Hepatocyte (in vitro differentiated cells): ENCODE results near the gene SEMA4G.

Experiments used
- EZH2 ChIP-seq: fragments of 200-600 bp; sonication (generic); IDR thresholded peaks from 2 replicates; pipeline ENCODE4 v1.6.1; 2016; ENCODE audit warnings: antibody characterized with exemption, mild to moderate bottlenecking, borderline replicate concordance
- TF ChIP-seq, protein P1 (sequence below): fragments of 200-600 bp; sonication (generic); IDR thresholded peaks from 2 replicates; pipeline ENCODE4 v1.5.1; 2016; ENCODE audit warnings: antibody characterized with exemption, mild to moderate bottlenecking; ENCODE audit not compliant: poor library complexity

DNA sequence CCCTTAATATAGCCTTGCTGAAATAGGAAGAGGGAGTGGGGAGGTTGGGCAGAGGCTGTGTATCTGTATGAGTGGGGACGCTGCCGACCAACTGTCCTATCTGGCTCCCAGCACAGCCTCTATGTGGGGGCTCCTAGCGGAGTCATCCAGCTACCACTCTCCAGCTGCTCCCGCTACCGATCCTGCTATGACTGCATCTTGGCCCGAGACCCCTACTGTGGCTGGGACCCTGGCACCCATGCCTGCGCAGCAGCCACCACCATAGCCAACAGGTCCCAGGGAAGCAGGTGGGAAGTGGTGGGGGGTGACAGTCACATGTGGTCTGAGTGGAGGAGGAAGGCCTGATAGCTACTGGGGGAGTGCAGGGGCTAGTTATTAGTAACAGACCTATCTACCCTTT is 11.4 kb downstream of the SEMA4G start:
- TF ChIP-seq, protein P1, sequence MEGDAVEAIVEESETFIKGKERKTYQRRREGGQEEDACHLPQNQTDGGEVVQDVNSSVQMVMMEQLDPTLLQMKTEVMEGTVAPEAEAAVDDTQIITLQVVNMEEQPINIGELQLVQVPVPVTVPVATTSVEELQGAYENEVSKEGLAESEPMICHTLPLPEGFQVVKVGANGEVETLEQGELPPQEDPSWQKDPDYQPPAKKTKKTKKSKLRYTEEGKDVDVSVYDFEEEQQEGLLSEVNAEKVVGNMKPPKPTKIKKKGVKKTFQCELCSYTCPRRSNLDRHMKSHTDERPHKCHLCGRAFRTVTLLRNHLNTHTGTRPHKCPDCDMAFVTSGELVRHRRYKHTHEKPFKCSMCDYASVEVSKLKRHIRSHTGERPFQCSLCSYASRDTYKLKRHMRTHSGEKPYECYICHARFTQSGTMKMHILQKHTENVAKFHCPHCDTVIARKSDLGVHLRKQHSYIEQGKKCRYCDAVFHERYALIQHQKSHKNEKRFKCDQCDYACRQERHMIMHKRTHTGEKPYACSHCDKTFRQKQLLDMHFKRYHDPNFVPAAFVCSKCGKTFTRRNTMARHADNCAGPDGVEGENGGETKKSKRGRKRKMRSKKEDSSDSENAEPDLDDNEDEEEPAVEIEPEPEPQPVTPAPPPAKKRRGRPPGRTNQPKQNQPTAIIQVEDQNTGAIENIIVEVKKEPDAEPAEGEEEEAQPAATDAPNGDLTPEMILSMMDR = no peak
- no peak for TF ChIP-seq EZH2
